Tibial nerve (tissue), 4 donors: ENCODE results near the gene BMAL1. TPM values are rescaled to one million over a fixed set of nuclear protein-coding genes. Genes with fewer than 3 reads are reported as not detected.

Experiments used
- DNase-seq, 2 donors: peaks; one replicate each; pipeline ENCODE4 v3.0.0-alpha.2; 2019; ENCODE audit warnings: low spot score in 2 of 2
- H3K27ac ChIP-seq, 4 donors: fragments of 200-600 bp; sonication (generic) in 3 of 4; one replicate each; pipeline ENCODE4 v1.5.1; 2017 to 2019; ENCODE audit warnings: mild to moderate bottlenecking in 1 of 4
- H3K27me3 ChIP-seq, 2 donors: fragments of 200-600 bp; sonication (generic) in 1 of 2; one replicate each; pipeline versions ENCODE4 v1.5.1 to v1.6.0; 2017 to 2019
- H3K36me3 ChIP-seq, 3 donors: fragments of 200-600 bp; sonication (generic); one replicate each; pipeline ENCODE4 v1.5.1; 2018 to 2019
- H3K4me1 ChIP-seq, 4 donors: fragments of 200-600 bp; sonication (generic) in 3 of 4; one replicate each; pipeline ENCODE4 v1.5.1; 2017 to 2019
- H3K4me3 ChIP-seq, 4 donors: fragments of 200-600 bp; sonication (generic) in 3 of 4; one replicate each; pipeline ENCODE4 v1.5.1; 2017 to 2019; ENCODE audit warnings: mild to moderate bottlenecking in 1 of 4, moderate library complexity in 1 of 4
- H3K9me3 ChIP-seq, 4 donors: fragments of 200-600 bp; sonication (generic) in 3 of 4; one replicate each; pipeline ENCODE4 v1.5.1; 2017 to 2019
- CTCF ChIP-seq, 5 experiments: fragments of 200-600 bp in 3 of 5; fragments of 450-650 bp in 2 of 5; sonication (generic) in 3 of 5; IDR thresholded peaks; one replicate each; pipeline ENCODE4 v1.5.1; 2016 to 2019; ENCODE audit warnings: antibody characterized with exemption in 5 of 5, mild to moderate bottlenecking in 3 of 5, moderate library complexity in 2 of 5
- EP300 ChIP-seq, 2 donors: sonication (generic); formaldehyde crosslinking; IDR thresholded peaks; one replicate each; pipeline ENCODE4 v1.6.1; 2017; ENCODE audit warnings: antibody characterized with exemption in 2 of 2, mild to moderate bottlenecking in 1 of 2
- POLR2A ChIP-seq, 2 donors: fragments of 450-650 bp; IDR thresholded peaks; one replicate each; pipeline ENCODE4 v1.6.1; 2017; ENCODE audit warnings: antibody characterized with exemption in 2 of 2, mild to moderate bottlenecking in 2 of 2, moderate library complexity in 2 of 2
- WGBS, 2 donors: methylation state at CpG; one replicate each; pipeline ENCODE4 v1.1.5; 2018; 5-methylcytosine and 5-hydroxymethylcytosine counted together
- total RNA-seq, 4 donors: library from RNA; depleted of rRNA; stranded (reverse); fragments of >200 nt; gene quantifications; one replicate each; pipeline ENCODE4 v1.1.0, GENCODE V29; 2016

Gene BMAL1
- total RNA-seq, 4 donors from 2014 or later = 34.5 to 61.2 (median 58.0) TPM

DNA sequence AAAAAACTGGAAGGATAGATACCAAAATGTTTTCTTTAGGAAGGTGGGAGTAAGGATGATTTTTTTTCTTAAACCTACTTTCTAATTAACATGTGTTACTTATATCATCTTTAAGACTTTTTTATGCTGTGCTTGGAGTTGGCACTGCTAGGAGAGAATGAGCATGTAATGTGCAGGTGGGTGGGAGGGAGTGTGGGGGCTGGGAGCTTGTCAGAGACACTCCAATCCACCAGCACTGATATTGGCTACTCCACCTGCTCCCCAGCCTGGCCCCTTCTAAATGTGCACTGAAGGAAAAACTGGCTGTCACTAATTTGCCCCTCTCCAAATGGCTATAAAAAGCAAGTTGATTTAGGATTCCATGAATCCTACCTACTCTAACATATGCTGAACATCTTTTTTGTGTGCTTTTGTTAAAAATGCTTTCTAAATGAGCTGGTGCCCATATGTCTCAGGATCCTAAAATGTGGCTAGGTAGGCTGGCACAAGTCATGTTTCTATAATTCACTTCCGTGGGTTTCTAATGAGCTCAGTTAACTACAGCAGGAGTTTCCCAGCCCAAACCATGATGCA lies 44.3 kb upstream of the BMAL1 start:
- Histone ChIP-seq H3K27ac (no peak overlapping the region), H3K36me3 (no peaks in the 10 kb centered on the region), H3K27me3 (no peaks in the 10 kb centered on the region), H3K4me1 (peaks cover 0 to 21% (median 8%) of the 10 kb centered on the region in 4 donors), H3K4me3 (no peak overlapping the region), H3K9me3 (peaks cover 0 to 7% (median 0%) of the 10 kb centered on the region in 4 donors)
- 56 to 62% methylated on average over 1 of the region's 1 CpG for WGBS, 2 donors
- TF ChIP-seq POLR2A (IDR thresholded peaks at IDR 0.05) = no peak
- no peak for TF ChIP-seq EP300 (IDR thresholded peaks at IDR 0.05)
- no peak for TF ChIP-seq CTCF (IDR thresholded peaks at IDR 0.05)
- DNase-seq = no peak

- no peak for DNase-seq
- Histone ChIP-seq H3K27me3 (no peaks in the 10 kb centered on the region), H3K27ac (no peak overlapping the region), H3K4me1 (no peaks in the 10 kb centered on the region), H3K9me3 (peaks cover 0 to 7% (median 0%) of the 10 kb centered on the region in 4 donors), H3K4me3 (no peak overlapping the region), H3K36me3 (no peaks in the 10 kb centered on the region)
- TF ChIP-seq POLR2A (IDR thresholded peaks at IDR 0.05) (no peak), EP300 (IDR thresholded peaks at IDR 0.05) (no peak), CTCF (IDR thresholded peaks at IDR 0.05) (no peak)
- 88 to 92% methylated on average over 3 of the region's 3 CpGs for WGBS, 2 donors
Observed at GRCh38 chr11:13235895-13236294, 41.7 kb upstream of the BMAL1 start.

DNA sequence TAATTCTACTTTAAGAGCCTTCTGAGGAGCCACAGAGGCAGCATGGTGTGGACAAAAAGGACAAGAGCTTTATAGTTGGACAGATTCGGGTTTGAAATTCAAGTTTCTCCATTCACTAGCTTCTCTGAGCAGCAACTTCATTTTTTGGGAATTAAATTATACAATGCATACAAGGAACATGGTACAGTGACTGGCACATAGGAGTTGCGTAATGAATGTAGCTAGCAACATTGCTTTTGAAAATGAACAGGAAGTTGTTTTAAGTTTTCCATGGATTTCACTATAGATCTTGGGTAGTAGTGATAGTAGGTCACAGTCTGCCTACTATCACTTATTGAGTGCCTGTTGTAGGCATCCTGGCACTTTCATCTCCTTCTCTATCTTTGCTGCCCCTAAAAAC lies 41.0 kb upstream of the BMAL1 start:
- Histone ChIP-seq H3K36me3 (no peaks in the 10 kb centered on the region), H3K9me3 (peaks cover 0 to 7% (median 0%) of the 10 kb centered on the region in 4 donors), H3K4me3 (no peak overlapping the region), H3K27ac (no peak overlapping the region), H3K27me3 (no peaks in the 10 kb centered on the region), H3K4me1 (no peaks in the 10 kb centered on the region)
- WGBS, 2 donors = 40 to 50% methylated on average over 2 of the region's 2 CpGs
- TF ChIP-seq POLR2A (IDR thresholded peaks at IDR 0.05) = no peak
- no peak for TF ChIP-seq CTCF (IDR thresholded peaks at IDR 0.05)
- no peak for TF ChIP-seq EP300 (IDR thresholded peaks at IDR 0.05)
- DNase-seq = no peak

- no peak overlapping the region for H3K4me3 ChIP-seq
- peaks cover 0 to 7% (median 0%) of the 10 kb centered on the region in 4 donors for H3K9me3 ChIP-seq
- no peak for TF ChIP-seq POLR2A (IDR thresholded peaks at IDR 0.05)
- no peak for TF ChIP-seq CTCF (IDR thresholded peaks at IDR 0.05)
- no peak for TF ChIP-seq EP300 (IDR thresholded peaks at IDR 0.05)
- DNase-seq = no peak
- peak overlapping the region in 2 of 4 donors; percentile 4 to 72 for H3K27ac ChIP-seq
- H3K4me1 ChIP-seq = no peaks in the 10 kb centered on the region
- H3K27me3 ChIP-seq = no peaks in the 10 kb centered on the region
- H3K36me3 ChIP-seq = no peaks in the 10 kb centered on the region
- 57 to 59% methylated on average over 7 of the region's 7 CpGs for WGBS, 2 donors
Observed at GRCh38 chr11:13237761-13238160, 39.8 kb upstream of the BMAL1 start.

- Histone ChIP-seq H3K27ac (peak overlapping the region in 1 of 4 donors; percentile 4), H3K4me1 (no peaks in the 10 kb centered on the region), H3K36me3 (no peaks in the 10 kb centered on the region), H3K4me3 (no peak overlapping the region), H3K9me3 (peaks cover 0 to 7% (median 0%) of the 10 kb centered on the region in 4 donors), H3K27me3 (no peaks in the 10 kb centered on the region)
- 57 to 63% methylated on average over 4 of the region's 4 CpGs for WGBS, 2 donors
- TF ChIP-seq POLR2A (IDR thresholded peaks at IDR 0.05) (no peak), EP300 (IDR thresholded peaks at IDR 0.05) (no peak), CTCF (IDR thresholded peaks at IDR 0.05) (peak; percentile 62 to 85 (median 72))
- DNase-seq = peak in 1 of 2 donors; percentile 60
Observed at GRCh38 chr11:13238879-13239514, 38.6 kb upstream of the BMAL1 start.
